Measurements from ENCODE around the gene ARAP2.

Gene ARAP2

DNA sequence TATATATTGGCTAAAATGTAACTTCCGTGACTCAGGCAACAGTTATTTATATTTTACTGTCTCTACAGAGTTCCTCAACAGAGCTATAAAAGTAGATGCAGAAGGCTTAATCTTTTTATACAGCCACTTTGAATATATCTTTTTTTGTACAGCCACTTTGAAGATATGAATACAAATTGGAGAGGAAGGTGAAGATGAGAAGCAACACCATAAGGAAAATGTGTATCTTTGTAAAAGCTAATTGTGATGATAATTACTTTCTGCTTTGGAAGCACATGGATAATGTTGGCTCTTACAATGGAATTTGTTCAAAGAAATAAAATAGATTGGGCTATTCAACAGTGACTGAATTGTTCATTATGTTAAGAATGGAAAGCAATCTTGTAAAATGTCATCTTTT is 205.8 kb downstream of the ARAP2 start:
- no peak for DNase-seq

DNA sequence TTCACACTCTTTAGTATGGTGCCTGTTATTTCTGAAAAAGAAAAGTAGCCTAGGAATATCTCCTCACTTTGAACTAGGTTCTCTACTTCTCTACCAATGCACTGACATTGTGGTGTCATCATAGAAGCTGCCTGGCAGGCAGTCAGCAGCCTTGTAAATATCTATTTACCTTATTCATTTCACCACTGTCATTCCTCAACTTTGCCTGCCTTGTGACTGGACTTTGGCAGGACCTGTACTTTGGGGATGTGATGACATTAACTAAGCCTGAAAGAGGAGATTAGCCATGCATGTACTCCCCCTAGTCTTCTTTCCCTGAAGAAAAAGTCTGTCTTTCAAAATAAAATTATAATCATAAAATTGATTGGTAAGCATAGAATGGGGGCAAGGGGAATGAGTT is 207.2 kb downstream of the ARAP2 start:
- DNase-seq: no peak

DNA sequence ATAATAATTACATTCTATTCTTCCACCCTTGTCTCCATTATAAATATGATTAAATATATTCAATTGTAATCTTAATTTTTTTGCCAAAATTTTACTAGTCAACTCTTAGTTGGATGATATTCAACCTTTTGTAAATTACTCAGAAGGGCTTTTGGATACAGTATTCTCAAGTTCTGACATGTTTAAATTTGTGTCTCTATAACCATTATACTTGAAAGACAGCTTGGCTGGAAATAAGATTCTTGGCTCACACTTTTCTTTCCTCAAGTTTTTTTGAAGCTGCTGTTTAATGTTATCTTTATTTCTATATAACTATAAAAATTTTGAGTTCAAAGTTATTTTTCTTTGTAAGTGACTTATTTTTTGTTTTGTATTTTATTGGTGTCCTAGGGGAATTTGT is 214.4 kb downstream of the ARAP2 start:
- no peak for DNase-seq

DNA sequence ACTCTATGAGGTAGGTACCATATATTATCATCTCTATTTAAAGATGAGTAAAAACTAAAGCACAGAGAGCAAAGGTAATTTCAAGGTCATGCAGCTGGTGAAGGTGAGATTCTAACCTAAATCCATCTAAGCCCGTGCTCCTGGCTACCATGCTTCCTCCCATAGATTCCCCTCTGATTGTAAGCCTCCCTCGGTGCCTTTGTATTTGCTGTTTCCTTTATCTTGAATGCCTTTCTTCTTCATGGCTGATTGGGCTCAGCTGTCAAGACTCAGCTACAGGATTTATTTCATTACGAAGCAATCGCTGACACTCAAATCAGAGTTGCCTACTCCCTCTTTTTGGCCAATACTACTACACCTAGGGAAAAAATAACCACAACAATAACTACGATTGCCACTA is 217.1 kb downstream of the ARAP2 start:
- no peak for DNase-seq

DNA sequence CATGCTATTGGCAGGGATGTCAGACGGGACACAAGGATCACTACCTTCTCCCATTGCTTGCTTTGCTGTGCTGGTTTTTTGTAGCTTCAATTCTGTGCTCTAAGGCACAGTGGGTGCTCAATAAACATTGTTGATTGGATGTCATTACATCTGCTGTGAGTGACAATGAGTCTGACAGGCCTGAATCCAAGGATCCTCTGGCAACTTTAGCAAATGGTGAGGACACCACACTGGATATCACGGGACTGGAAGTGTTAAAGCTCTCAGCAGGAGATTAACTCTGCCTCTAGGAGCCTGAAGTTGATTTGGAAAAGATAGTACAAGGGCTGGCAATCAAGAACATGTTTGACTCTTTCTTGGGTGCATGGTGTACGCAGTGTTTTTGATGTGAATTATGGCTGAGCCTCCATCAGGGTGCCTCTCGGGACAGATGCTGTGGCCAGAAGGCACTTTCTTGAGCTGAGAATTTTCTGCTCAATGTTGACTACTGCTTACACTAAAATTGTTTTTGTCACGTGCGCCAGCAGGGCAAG is 217.9 kb downstream of the ARAP2 start:
- no peak for DNase-seq

DNA sequence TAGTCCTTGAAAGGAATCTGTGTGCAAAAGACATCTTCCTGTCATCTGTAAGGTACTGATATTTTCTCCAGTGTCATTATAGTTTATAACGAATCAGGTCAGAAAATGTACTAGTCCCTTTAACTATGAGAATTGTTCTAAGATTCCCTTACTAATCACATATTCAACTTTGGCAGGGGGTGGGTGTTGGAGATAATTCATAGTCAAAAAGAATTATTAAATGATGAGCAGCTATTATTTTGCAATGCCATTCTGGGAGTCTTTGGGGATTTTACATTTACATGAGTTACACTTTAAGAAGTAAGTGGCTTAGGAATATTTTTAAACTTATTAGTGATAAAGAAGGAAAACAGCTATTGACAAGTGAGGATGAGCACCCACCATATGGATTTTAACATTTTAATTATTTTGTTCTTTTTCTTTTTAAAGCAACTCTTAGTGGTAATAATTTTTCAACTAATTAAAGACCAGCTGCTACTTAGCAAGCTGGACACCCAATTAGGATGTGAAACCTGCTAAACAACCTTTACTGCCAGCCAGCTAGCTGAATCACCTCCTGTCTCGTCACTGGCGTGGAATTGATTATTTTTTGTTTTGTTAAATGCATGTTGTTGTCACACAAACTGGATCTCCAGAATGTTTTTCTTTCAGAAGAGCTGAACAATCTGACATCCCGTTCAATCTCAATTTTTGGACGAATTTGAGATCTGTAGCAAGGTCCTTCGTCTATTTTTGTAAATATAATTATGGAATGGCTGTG is 219.2 kb downstream of the ARAP2 start:
- DNase-seq: no peak

DNA sequence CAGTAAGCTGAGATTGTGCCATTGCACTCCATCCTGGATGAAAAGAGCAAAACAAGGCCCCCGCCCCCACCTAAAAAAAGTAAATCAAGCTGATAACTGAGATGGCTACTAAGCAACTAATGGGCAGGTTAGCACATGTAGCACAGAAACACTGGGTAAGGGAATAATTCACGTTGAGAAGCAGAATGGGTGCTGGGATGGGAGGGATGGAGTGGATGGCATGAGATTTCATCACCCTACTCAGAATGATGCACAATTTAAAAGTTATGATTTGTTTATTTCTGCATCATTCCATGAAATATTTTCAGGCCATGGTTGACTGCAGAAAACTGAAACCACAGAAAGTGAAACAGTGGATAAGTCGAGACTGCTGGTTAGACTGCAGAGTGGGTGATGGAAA is 224.0 kb downstream of the ARAP2 start:
- DNase-seq: no peak
